NCI-H510A (cell line): Measurements from ENCODE around the gene ZFAND3.

Experiments used
- DNase-seq: peaks from one replicate; lab custom pipeline; 2025; lab: John Stamatoyannopoulos, UW

ZFAND3 gene

DNA sequence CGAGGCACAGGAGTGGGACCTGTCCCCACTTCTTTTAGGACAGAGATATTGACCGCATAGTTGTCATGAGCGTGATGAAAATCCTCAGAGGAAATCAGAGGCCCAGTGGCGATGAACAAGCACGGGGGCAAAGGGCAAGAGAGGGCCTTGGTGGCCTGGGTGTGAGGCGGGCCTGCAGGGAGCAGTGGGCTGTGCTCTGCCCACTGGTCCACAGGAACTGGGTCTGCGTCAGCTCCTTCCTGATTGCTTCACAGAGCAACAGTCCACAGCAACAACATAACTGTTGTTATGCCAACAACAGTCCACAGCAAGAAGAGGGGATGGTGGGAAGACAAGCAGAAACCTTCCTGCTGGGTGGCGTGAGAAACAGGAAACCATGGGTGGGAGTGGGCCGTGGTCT, 335.6 kb downstream of the ZFAND3 start:
- no peak for DNase-seq

DNA sequence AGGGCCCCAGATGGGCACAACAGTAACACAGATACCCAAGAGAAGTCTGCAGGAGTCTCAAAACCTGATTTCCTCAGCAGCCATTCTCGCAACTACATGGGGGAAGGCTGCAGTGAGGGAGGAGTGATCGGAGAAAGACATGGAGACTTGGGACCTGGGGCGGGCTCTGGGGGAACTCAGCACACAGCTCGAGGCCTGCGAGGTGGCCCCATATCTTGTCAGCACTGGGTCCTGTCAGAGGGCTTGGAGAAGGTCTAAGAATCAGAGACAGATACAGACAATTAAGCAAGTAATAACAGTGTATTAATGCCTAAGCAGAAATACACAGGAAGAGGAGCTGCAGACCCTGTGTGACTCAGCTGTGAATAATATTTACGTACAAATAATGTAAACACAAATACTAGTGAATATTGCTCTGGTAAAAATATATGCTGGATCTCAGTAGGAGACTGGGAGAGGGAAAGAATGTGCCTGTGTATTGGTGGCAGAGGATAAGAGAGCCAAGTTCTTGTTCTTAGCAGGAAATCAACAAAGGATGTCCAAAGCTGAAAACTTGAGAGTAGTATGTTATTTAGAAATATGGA, 336.2 kb downstream of the ZFAND3 start:
- DNase-seq = no peak

DNA sequence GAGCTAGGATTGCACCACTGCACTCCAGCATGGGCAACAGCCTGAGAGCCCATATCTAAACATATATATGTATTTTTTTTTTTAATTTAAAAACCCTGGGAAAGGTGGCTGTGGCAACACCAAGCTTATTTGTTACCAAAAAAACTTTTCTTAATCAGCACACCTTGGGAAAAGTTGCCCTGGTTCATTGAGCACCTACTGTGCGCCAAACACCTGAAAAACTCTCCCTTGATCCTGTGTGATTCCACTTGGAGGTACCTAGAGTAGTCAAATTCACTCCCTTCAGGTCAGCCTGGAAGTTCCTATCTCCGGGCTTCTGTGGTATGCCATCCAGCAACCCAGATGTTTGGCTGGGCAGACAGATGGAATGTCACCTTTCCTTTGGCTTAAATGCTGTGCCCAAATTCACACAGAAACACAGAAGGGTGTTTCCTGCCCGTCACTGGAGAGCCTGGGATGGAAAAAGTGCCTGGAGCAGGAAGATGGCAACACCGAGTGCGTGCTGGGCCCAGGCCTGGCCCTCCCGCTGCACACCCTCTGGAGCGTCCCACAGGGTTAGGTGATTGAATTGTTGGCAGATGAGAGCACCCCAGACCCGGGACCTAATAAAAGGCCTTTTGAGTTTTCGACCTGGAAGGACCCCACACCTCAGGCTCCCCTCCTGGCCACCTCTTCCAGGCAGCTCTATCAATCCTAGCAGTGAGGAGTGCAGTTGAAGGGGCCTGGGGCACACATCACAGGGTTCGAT, 337.5 kb downstream of the ZFAND3 start:
- DNase-seq = no peak

DNA sequence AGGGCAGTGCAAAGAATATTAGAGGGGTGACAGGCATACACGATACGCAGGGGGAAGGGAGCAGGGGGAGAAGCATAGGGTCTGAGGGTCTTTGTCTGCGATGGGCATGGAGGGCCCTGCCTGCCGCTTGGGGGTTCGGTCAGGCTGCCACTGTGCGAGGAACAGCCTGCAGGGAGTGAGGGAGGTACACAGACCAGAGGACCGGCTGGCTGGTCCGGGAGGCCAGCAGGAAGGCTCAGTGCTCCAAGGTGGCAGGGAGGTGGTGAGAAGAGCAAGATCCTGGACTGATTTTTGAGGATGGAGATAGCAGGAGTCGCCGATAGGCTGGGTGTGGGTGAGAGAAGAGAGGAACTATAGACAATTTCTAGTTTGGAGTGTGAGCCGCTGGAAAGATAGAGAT, 338.4 kb downstream of the ZFAND3 start:
- DNase-seq = no peak

DNA sequence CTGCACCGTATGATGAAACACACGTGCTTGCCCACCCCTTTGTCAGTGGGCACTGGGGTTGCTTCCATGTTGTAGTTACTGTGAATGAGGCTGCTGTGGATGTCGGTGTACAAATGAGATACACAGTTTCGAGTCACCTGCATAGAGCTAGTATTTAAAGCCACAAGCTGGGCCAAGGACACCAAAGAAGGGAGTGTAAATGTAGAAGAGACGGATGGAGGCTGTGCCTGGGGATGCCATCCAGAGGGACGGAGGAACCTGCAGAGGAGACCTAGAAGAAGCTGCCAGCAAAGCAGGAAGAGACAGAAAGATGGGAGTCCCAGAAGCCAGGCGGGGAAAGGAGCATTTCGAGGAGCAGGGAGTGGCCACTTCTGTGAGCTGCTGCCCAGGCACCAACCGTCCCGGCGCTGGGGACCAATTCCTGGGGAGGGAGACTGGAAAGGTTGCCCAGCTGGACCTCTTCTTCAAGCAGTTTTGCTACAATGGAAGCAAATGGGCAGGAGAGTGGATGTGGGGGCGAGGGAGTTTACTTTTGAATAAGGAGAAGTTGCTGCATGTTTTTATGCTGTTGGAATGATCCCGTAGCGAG, 339.3 kb downstream of the ZFAND3 start:
- no peak for DNase-seq

DNA sequence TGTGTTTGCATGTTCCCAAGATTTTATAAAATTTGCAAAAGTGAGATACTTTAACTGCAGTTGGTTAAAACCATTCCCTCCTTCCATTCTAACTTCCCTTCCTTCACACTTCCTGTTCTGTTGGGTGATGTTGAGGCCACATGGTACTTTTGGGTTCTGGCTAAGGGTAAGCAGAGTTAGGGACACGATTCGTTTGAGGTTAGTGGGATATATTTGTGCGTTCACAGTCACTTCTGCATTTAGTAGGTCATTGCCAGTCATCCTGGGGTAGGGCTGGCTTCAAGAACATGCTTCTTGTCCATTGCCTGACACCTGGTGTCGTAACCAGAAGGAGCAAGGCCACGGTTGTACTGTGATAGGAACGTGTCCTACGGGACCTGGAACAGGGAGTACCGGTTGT, 340.1 kb downstream of the ZFAND3 start:
- DNase-seq = no peak

DNA sequence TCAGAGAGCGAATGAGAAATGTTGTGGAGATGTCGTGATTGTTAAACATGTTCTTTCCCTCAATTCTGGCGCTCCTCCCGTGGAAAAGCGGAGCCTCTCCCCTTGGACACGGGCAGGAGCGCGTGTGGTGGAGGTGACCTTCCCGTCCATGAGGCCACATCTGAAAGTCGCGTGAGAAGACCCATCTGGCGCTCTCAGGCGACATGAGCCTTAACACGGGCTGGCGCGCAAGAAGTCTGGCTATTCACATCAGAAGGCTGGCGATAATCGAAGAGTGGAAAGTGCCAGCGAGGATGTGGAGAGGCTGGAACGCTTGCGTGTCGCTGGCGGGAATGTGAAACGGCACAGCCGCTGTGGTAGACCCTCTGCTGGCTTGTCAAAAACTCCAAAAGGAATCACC, 341.3 kb downstream of the ZFAND3 start:
- no peak for DNase-seq

DNA sequence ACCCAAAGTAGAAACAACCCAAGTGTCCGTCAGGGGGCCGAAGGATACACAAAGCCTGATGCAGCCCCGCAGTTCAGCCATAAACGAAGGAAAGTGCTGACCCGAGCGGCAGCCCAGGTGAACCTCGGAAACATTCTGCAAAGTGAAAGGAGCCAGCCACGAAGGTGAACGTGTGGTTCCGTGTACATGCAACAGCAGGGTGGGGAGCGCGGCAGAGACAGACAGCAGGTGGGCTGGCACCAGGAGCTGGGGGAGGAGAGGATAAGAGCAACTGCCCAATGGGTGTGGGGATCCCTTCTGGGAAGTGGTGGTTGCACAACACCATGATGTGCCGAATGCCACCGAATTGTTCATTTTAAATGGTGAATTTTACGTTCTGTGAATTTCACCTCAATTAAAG, 341.8 kb downstream of the ZFAND3 start:
- DNase-seq = no peak

DNA sequence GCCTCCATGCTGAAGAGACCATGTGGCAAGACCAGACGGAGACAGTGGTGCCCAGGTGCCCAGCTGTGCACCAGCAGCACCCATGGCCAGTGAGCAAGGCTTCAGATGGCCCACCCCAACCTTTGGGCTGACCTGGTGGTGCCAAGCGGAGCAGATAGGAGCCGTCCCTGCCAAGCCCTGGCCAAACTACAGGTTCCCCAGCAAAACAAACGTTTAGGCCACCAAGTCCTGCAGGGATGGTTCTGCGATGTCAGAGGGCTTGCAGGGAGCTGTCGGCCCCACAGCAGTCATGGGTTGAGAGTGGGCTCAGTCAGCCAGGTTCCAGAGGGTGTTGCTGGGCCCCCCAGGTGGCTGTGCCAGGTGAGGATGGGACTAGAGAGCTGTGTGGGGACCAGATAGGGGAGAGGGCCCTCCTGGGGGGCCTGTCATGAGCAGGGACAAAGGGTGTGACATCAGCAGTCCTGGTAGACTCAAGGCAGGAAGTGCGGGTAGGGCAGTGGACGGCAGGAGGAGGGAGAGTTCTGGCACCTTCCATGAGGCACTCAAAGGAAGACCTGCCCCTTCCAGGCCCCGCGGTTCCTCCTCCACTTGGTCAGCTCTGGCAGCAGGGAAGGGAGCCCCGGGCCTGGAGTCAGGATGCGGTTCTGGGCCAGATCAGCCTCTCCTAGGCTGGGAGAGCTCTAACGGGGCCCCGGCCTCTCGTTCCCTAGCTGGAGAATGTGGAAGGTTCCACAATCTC, 342.4 kb downstream of the ZFAND3 start:
- no peak for DNase-seq

DNA sequence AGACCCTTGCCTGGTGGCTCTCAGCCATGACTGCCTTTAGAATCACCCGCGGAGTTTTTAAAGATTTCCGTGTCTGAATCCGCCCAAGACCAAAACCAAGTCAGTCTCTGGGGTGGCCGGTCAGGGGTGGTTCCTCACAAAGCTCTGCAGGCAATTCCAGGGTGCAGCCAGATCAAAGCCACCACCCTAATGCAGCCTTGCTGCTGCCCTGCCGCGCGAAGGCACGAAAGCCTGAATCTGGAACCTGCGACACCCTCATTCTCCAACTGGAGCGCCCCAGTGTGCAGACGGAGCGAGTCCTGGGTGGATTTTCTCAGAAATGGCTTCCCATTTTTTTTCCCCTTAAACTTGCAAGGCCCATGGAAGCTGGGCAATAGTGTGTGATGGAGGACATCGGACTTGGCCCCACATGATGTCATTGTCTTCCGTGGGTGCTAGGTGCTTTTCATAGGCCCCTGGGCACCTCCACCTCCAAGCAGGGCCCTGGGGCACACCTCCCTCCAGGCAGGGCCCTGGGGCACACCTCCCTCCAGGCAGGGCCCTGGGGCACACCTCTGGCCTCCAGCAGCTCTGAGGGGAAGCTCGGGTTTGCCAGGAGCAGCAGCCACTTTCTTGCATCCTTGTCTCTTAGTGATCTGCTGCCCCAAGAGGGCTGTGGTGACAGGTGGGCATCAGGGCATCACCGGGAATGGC, 343.1 kb downstream of the ZFAND3 start:
- no peak for DNase-seq

DNA sequence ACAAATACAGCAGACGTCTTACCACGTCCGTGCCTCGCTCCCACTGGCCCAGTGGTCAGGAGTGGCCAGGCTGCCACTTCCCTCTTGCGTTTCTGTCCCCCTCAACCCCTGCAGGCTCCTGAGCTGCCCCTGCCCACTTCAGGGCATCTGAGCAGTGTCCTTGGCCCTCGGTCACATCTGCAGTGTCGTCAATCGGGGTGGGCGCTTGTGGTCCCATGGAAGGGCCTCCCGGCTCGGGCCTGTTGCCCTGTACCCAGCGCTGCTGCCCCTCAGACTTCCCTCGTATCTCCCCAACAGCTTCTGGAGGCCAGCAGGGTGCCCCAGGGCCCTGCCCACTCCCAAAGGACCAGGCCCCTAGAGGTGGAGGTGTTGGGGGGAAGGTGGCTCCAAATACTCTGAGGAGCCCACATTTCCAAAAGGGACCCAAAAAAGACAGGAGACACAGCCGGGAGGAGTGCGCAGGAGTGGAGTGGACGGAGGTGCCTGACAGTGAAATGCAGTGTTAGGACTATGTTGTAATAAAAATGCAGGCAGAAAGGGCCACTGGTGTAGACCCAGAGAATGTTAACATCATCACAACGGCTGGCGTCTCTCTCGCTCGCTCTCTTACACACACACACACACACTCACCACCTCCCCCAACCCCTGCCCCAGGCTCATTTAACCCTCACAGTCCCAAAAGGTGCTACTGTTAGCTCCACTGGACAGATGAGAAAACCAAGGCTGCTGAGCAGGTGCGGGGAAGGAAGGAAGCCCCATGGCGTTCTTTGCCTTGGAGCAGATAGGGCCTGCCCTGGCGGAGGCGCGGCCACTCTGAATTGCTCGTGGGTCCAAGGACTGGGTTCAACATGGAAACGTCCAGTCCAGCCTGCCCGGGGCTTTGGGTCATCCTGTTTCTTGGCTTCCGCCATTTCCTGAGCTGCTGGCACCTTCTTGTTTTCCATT, 343.9 kb downstream of the ZFAND3 start:
- no peak for DNase-seq

DNA sequence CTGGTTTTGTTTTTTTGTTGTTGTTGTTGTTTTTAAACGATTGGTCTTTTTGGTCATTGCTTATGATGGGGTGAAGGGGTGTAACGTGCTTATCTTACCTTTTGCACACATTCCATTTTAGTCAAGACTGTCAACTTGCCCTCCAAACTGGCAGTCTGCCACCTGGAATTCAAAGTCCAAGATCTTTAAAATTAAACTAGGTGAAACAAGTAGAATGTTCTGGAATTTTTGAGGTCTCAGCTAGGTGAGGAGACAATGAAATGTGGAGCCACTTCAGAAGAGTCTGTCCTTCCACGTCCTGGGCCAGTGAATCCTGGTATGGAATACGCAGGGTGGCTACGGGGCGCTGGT, 344.6 kb downstream of the ZFAND3 start:
- no peak for DNase-seq

DNA sequence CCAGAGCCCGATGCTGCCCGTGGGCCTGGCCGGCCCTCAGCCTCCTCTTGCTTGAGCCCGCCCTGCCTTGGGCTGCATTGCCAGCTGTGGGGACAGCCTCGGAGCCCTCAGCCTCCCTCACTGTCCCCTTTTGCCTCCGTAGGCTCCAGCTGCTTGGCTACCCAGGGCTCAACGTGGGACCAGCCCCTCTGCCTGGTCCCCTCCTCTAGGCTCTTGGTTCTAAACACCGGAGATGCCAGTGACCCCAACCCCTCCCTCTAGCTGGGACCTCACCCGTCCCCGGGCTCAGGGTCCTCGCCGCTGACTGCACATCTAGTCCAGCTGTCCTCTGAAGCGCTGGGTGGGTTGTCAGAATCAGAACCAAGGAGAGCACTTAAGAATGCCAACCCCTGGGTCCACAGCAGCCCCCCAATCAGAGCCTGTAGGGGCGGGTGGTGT, 345.2 kb downstream of the ZFAND3 start:
- DNase-seq = no peak

DNA sequence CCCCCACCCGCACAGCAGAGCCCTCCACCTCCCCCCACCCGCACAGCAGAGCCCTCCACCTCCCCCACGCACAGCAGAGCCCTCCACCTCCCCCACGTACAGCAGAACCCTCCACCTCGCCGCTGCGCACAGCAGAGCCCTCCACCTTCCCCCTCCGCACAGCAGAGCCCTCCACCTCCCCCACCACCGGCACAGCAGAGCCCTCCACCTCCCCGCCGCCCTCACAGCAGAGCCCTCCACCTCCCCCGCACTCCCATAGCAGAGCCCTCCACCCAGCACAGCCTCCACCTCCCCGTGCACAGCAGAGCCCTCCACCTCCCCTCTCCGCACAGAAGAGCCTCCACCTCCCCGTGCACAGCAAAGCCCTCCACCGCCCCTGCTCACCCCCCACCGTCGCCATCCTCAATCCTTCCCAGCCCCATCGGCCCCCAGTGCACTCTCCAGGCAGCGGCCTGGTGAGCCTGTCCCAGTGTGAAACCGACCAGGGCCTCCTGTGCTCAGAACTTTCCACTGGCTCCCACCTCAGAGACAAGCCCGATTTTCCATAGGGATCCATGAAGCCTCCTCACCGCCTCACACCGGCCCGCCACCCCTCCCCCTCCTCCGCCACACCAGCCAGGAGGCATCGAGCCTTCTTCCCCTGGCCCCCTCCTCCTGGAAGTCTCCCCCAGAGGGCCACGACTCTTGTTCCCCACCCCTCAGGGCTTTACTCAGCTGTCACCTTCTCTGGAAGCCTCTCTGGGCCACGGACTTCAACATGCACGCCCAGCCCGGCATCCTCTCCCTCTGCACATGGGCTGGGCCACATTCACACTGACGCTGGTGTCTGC, 347.1 kb downstream of the ZFAND3 start:
- no peak for DNase-seq

DNA sequence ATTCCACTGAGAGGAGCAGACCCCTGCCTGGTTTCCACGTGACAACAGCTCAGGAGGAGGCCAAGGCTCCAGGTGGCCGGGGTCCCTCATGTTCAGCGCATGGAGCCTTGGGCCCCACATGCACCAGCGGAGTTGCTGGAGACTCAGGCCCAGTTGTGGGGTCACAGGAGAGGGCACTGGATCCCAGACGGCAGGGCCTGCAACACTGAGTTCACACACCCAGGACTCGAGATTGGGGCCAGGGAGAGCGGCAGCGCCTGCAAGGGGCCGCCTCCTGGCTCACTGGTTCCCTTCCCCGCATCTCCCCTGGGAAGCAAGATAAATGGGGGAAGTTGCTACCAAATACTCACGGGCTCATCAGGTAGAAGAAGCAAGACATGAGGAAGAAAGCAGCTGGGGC, 348.1 kb downstream of the ZFAND3 start:
- no peak for DNase-seq

DNA sequence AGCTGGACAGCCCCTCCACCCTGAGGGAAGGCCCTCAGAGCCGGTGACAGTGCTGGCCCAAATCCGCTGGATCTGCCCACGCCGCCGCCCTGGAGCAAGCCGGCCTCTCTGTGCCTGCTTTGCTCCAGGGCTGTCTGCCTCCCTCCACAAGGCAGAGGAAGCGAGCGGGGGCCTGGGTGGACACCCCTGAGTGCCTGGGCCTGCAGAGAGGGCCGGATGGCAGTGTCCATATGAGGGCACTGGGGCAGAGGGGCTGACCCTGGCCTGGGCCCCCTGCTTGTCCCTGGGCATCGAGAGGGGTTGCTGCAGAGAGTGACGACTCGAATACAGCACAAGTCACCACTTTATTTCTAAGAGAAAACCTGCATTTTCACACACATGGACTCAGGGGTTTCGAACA, 348.6 kb downstream of the ZFAND3 start:
- DNase-seq = no peak

DNA sequence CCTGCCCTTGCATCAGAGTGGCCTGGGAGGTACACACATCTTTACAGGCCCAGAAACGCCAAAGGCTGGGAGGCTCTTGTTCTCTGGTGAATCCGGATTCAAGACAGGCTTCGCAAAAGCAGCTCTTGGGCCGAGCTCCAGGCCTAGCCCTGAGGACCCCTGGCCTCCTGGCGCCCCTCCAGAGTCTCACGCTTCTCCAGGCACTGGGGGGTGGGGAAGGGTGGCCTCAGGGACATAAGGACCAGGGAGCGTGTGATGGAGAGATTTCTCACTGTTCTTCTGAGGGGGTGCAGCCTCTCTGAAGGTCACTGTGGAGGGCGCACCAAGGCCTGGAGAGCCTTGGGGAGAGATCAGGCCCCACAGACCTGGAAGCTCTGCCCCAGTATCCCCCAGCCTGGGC, 349.2 kb downstream of the ZFAND3 start:
- DNase-seq = no peak

DNA sequence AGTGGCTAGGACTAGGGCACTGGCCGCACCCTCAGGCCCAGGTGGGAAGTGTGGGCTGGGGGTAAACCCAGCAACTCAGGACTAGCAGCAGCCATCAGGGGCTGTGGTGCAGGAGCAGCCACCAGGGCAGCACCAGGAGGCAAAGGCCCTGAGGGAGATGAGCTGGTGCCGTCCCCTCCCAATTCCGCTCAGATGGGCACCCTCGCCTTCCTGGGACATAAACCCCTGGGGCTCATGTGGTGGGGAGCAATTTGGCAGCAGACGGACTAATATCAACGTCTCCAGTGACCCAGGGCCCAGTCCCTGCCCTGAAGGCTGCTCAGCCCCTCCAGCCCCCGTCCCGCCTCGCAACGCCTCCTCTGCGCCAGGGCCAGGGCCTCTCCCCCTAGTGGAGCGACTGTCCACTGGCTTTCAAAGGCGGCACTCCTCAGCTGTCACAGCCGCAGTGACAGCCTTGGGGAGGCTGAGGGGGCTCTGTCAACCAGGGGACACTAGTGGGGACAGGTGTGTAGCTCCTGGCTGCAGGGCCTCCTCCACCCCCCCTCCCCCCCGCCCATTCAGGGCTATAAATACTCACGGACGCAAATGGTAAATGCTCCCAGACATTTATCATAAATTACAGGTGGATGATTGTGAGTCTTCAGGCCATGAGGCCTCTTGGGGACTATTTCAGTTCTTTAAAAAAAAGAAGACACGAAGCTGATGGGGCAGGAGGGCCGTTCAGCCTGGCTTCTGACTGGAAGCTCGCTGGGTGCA, 349.9 kb downstream of the ZFAND3 start:
- no peak for DNase-seq

DNA sequence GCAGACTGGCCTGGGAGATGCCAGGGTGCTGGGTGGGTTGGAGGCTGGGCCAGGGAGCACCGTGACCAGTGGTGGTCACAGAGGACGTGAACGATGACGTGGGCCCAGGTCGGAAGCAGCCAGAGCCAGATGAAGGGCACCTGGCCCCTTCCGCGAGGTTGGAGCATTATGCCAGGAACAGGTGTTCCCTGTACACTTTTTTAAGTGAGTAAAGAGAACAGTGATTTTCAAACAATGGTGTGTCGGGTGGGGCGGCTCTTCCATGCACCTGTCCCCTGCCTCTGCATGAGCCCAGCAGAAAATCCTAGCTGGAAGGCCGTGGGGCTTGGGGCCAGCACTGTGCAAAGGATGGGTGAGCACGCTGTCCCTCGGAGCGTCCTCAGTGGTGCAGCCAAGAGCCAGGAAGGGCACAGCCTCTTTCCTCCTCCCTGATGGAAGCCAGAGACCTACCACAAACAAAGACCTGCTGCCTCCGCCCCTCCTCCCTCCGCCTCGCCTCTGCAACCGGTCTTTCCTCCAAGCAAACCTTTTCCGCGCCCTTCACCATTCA, 350.5 kb downstream of the ZFAND3 start:
- peak; percentile 68 for DNase-seq
